Smooth muscle cell (in vitro differentiated cells): ENCODE data around the gene RETREG1. TPM values are rescaled to one million over a fixed set of nuclear protein-coding genes. Genes with fewer than 3 reads are reported as not detected.
"Not testable (repeated sequence)": the region's sequence is repeated elsewhere in the genome, so short reads cannot be mapped to it uniquely, and the experiment has no call there.

Experiments
- DNase-seq: peaks from one replicate; lab custom pipeline; 2025; ENCODE audit not compliant: unreplicated experiment; lab: John Stamatoyannopoulos, UW
- H2AFZ ChIP-seq: fragments of 200-600 bp; sonication (generic); 2 replicates; pipeline ENCODE4 v1.6.0; 2016; ENCODE audit warnings: antibody characterized with exemption, low read depth, mild to moderate bottlenecking
- H3F3A ChIP-seq: fragments of 200-600 bp; sonication (generic); 2 replicates; pipeline ENCODE4 v1.6.0; 2017; ENCODE audit warnings: antibody characterized with exemption, low read depth
- H3K27ac ChIP-seq: fragments of 200-600 bp; sonication (generic); 2 replicates; pipeline ENCODE4 v1.5.1; 2016; ENCODE audit warnings: low read depth, mild to moderate bottlenecking
- H3K27me3 ChIP-seq: fragments of 200-600 bp; sonication (generic); 2 replicates; pipeline ENCODE4 v1.6.1; 2016; ENCODE audit warnings: low read depth, mild to moderate bottlenecking
- H3K36me3 ChIP-seq: fragments of 200-600 bp; sonication (generic); 2 replicates; pipeline ENCODE4 v1.5.1; 2016; ENCODE audit warnings: low read depth
- H3K4me1 ChIP-seq: fragments of 200-600 bp; sonication (generic); 2 replicates; pipeline ENCODE4 v1.5.1; 2016; ENCODE audit warnings: low read depth
- H3K4me2 ChIP-seq: fragments of 200-600 bp; sonication (generic); 2 replicates; pipeline ENCODE4 v1.6.0; 2016; ENCODE audit warnings: mild to moderate bottlenecking
- H3K4me3 ChIP-seq: fragments of 200-600 bp; sonication (generic); 2 replicates; pipeline ENCODE4 v1.5.1; 2016; ENCODE audit warnings: mild to moderate bottlenecking
- H3K79me2 ChIP-seq: fragments of 200-600 bp; sonication (generic); 2 replicates; pipeline ENCODE4 v1.6.0; 2016; ENCODE audit warnings: low read depth, mild to moderate bottlenecking
- H3K9ac ChIP-seq: fragments of 200-600 bp; sonication (generic); 2 replicates; pipeline ENCODE4 v1.6.0; 2016; ENCODE audit warnings: low read depth
- H3K9me3 ChIP-seq: fragments of 200-600 bp; sonication (generic); replicated peaks from 2 replicates; pipeline ENCODE4 v1.5.1; 2016; ENCODE audit warnings: low read depth
- H4K20me1 ChIP-seq: fragments of 200-600 bp; sonication (generic); 2 replicates; pipeline ENCODE4 v1.6.0; 2016; ENCODE audit warnings: low read depth
- CTCF ChIP-seq: fragments of 200-600 bp; sonication (generic); IDR thresholded peaks from 2 replicates; pipeline ENCODE4 v1.5.1; 2017; ENCODE audit warnings: borderline replicate concordance, mild to moderate bottlenecking, antibody characterized with exemption; ENCODE audit not compliant: insufficient read depth, poor library complexity, severe bottlenecking
- WGBS: methylation state at CpG from one replicate; pipeline ENCODE4 v1.1.7; 2016; ENCODE audit warnings: low lambda C conversion rate; 5-methylcytosine and 5-hydroxymethylcytosine counted together
- polyA plus RNA-seq: library from polyadenylated mRNA; unstranded; fragments of >200 nt; fragmentation: Nextera tagmentation; extraction: Ambion mirVana; gene quantifications from 2 replicates; pipeline ENCODE4 v1.2.1, GENCODE V29; 2016
- total RNA-seq: library from RNA; depleted of rRNA; stranded (reverse); fragments of >200 nt; gene quantifications from 2 replicates; pipeline ENCODE4 v1.2.3, GENCODE V29; 2014

The RETREG1 gene
- total and polyA plus RNA-seq, 2 experiments from 2014 or later, result 0.19 to 4.4 TPM

- Histone ChIP-seq H3K27me3 (no peaks in the 10 kb centered on the region), H3K36me3 (peaks cover 35% of the 10 kb centered on the region), H3K27ac (no peak overlapping the region), H2AFZ (no peak overlapping the region), H3K79me2 (peaks cover 9% of the 10 kb centered on the region), H4K20me1 (peaks cover 23% of the 10 kb centered on the region), H3K4me3 (no peak overlapping the region), H3K4me2 (no peak overlapping the region), H3K9ac (no peak overlapping the region), H3F3A (no peaks in the 10 kb centered on the region), H3K9me3 (no peaks in the 10 kb centered on the region), H3K4me1 (no peaks in the 10 kb centered on the region)
- DNase-seq, result no peak
- TF ChIP-seq CTCF, result no peak
- 97% methylated on average over 2 of the region's 2 CpGs for WGBS
Measured at GRCh38 chr5:16450163-16450562, 166.6 kb downstream of the RETREG1 start.

GRCh38 chr5:16446993-16447392 lies 169.8 kb downstream of the RETREG1 start:
- H3F3A ChIP-seq, result no peaks in the 10 kb centered on the region
- TF ChIP-seq CTCF, result no peak
- no peak overlapping the region for H3K4me3 ChIP-seq
- H3K9me3 ChIP-seq, result no peaks in the 10 kb centered on the region
- H4K20me1 ChIP-seq, result no peaks in the 10 kb centered on the region
- H3K4me2 ChIP-seq, result no peak overlapping the region
- H3K4me1 ChIP-seq, result no peaks in the 10 kb centered on the region
- peaks cover 29% of the 10 kb centered on the region for H3K36me3 ChIP-seq
- no peak overlapping the region for H2AFZ ChIP-seq
- WGBS, result 96% methylated on average over 5 of the region's 5 CpGs
- H3K79me2 ChIP-seq, result no peaks in the 10 kb centered on the region
- no peaks in the 10 kb centered on the region for H3K27me3 ChIP-seq
- no peak for DNase-seq
- no peak overlapping the region for H3K9ac ChIP-seq
- H3K27ac ChIP-seq, result no peak overlapping the region

GRCh38 chr5:16437977-16438376 lies 178.8 kb downstream of the RETREG1 start:
- Histone ChIP-seq H3K36me3 (no peaks in the 10 kb centered on the region), H3F3A (no peaks in the 10 kb centered on the region), H3K4me2 (no peak overlapping the region), H4K20me1 (no peaks in the 10 kb centered on the region), H2AFZ (no peak overlapping the region), H3K4me3 (no peak overlapping the region), H3K9me3 (no peaks in the 10 kb centered on the region), H3K4me1 (no peaks in the 10 kb centered on the region), H3K27me3 (no peaks in the 10 kb centered on the region), H3K79me2 (no peaks in the 10 kb centered on the region), H3K27ac (no peak overlapping the region), H3K9ac (no peak overlapping the region)
- WGBS, result 84% methylated on average over 1 of the region's 1 CpG
- no peak for DNase-seq
- no peak for TF ChIP-seq CTCF

GRCh38 chr5:16436065-16436682 lies 180.6 kb downstream of the RETREG1 start:
- not testable (repeated sequence) for H3K9me3 ChIP-seq, H3K27me3 ChIP-seq, H3K4me2 ChIP-seq, DNase-seq, H3K9ac ChIP-seq, H4K20me1 ChIP-seq, H3K4me3 ChIP-seq, H3K36me3 ChIP-seq, H3K79me2 ChIP-seq, H3K4me1 ChIP-seq, H3F3A ChIP-seq, H2AFZ ChIP-seq, H3K27ac ChIP-seq
- 94% methylated on average over 26 of the region's 28 CpGs for WGBS
